CD8-positive, alpha-beta memory T cell (primary cell): ENCODE data around the gene CLNK. TPM values are rescaled to one million over a fixed set of nuclear protein-coding genes. Genes with fewer than 3 reads are reported as not detected.

ENCODE experiments used
- CTCF ChIA-PET: fragments of 350-600 bp; sonication (Branson Sonifier 250); formaldehyde crosslinking; loops from one replicate; lab custom pipeline; 2021; ENCODE audit warnings: antibody characterized with exemption; lab: Charles Lee
- POLR2A ChIA-PET: fragments of 350-600 bp; sonication (Branson Sonifier 250); formaldehyde crosslinking; loops from one replicate; lab custom pipeline; 2021; ENCODE audit warnings: antibody characterized with exemption; lab: Charles Lee
- DNase-seq, 5 donors: peaks; one replicate each; pipeline versions ENCODE4 v3.0.0 to v3.0.0-alpha.2; 2020 to 2022; ENCODE audit warnings: mixed read lengths in 1 of 5
- H3K27ac ChIP-seq: one replicate; pipeline ENCODE4 v1.7.0; 2013; ENCODE audit warnings: low read depth, mild to moderate bottlenecking, low read length, moderate library complexity
- H3K27me3 ChIP-seq: 2 replicates; pipeline ENCODE4 v1.7.0; 2013; ENCODE audit warnings: low read length, mild to moderate bottlenecking; ENCODE audit not compliant: insufficient read depth, poor library complexity, severe bottlenecking
- H3K36me3 ChIP-seq: 2 replicates; pipeline ENCODE4 v1.7.0; 2013; ENCODE audit warnings: mild to moderate bottlenecking, low read length, moderate library complexity; ENCODE audit not compliant: insufficient read depth
- H3K4me1 ChIP-seq: 2 replicates; pipeline ENCODE4 v1.7.0; 2013; ENCODE audit warnings: mild to moderate bottlenecking, low read length, moderate library complexity; ENCODE audit not compliant: insufficient read depth
- H3K4me3 ChIP-seq: 2 replicates; pipeline ENCODE4 v1.7.0; 2013; ENCODE audit warnings: mild to moderate bottlenecking, low read length
- H3K9me3 ChIP-seq: 2 replicates; pipeline ENCODE4 v1.7.0; 2013; ENCODE audit warnings: mild to moderate bottlenecking, low read length
- H3K27ac Mint-ChIP-seq, 8 donors: one replicate each; pipeline ENCODE4 v1.8.0; 2020 to 2021; ENCODE audit warnings: mixed read lengths in 8 of 8, mild to moderate bottlenecking in 6 of 8, inconsistent platforms in 3 of 8, moderate library complexity in 3 of 8
- H3K27me3 Mint-ChIP-seq, 2 donors: one replicate each; pipeline ENCODE4 v1.8.0; 2020 to 2021; ENCODE audit warnings: mixed read lengths in 2 of 2, mild to moderate bottlenecking in 1 of 2, moderate library complexity in 1 of 2
- H3K36me3 Mint-ChIP-seq, 3 donors: one replicate each; pipeline ENCODE4 v1.8.0; 2020 to 2021; ENCODE audit warnings: mixed read lengths in 3 of 3, inconsistent platforms in 1 of 3, mild to moderate bottlenecking in 1 of 3
- H3K4me1 Mint-ChIP-seq, 3 donors: one replicate each; pipeline ENCODE4 v1.8.0; 2020 to 2021; ENCODE audit warnings: mixed read lengths in 3 of 3, inconsistent platforms in 1 of 3, mild to moderate bottlenecking in 1 of 3
- H3K4me3 Mint-ChIP-seq, 7 donors: one replicate each; pipeline ENCODE4 v1.8.0; 2020 to 2021; ENCODE audit warnings: mixed read lengths in 7 of 7, mild to moderate bottlenecking in 6 of 7, moderate library complexity in 4 of 7, inconsistent platforms in 2 of 7
- H3K9me3 Mint-ChIP-seq, 5 donors: one replicate each; pipeline ENCODE4 v1.8.0; 2020 to 2022; ENCODE audit warnings: mixed read lengths in 5 of 5, mild to moderate bottlenecking in 3 of 5, moderate library complexity in 2 of 5, inconsistent platforms in 1 of 5
- polyA plus RNA-seq: library from polyadenylated mRNA; unstranded; fragments of 300-500 nt; fragmentation: Illumina TruSeq; gene quantifications from one replicate; pipeline ENCODE4 v1.2.3, GENCODE V29; 2021
- total RNA-seq, 2 experiments: library from RNA; stranded (reverse); gene quantifications; one replicate each; pipeline ENCODE4 v1.2.3, GENCODE V29; 2021

CLNK gene
- total and polyA plus RNA-seq, 3 experiments from 2014 or later: 0.11 to 0.31 TPM; not detected in 1

DNA sequence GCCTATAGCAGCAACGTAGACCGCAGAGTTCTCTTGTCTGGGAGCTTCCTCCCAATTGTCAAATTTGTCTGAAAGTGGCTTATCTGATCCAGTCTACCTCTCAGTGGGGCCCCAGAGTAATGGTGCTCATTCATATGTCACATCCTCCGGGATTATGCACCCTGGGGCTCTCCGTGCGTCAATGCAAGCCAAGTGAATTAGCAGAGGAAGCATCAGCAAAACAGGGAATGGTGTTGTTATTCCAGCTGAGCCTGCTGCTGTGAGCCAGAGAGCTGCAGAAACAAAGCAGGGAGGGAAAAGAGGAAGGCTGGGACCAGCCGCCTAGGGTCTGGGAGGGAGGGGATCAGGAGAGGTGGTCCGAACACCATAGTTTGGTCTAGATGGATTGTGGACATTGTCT, 95.2 kb downstream of the CLNK start:
- H3K9me3 Mint-ChIP-seq: no peaks in the 10 kb centered on the region
- H3K27ac Mint-ChIP-seq: peak overlapping the region in 1 of 8 donors; percentile 48
- no peaks in the 10 kb centered on the region for H3K27me3 ChIP-seq
- peaks cover 31 to 46% (median 39%) of the 10 kb centered on the region in 3 donors for H3K4me1 Mint-ChIP-seq
- DNase-seq: no peak
- no peak overlapping the region for H3K27ac ChIP-seq
- H3K4me3 Mint-ChIP-seq: peak overlapping the region in 3 of 7 donors; percentile 23 to 32 (median 28)
- H3K36me3 Mint-ChIP-seq: no peaks in the 10 kb centered on the region
- ChIA-PET CTCF (no interaction called here), POLR2A (no interaction called here)
- peaks cover 26% of the 10 kb centered on the region for H3K4me1 ChIP-seq
- no peaks in the 10 kb centered on the region for H3K9me3 ChIP-seq
- H3K4me3 ChIP-seq: no peak overlapping the region
- no peaks in the 10 kb centered on the region for H3K36me3 ChIP-seq
- peaks cover 0 to 3% of the 10 kb centered on the region in 2 donors for H3K27me3 Mint-ChIP-seq

DNA sequence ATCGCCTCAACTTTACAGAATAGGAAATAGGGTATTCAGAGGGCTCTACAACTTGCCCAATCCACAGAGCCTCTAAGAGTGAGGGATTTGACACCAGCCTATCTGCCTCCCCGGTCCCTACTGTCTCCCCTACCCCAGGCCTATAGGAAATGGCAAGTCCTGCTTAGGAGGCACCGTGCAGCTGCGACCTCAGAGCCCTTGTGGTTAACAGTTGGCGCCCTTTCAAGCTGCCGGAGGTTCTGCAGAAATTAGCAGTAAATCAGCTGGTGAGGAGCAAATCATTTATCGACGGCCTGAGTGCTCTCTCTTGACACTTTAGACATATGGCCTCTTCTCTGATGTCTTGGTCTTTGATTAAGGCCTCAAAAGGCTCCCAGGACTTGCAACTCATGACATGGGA, 96.9 kb downstream of the CLNK start:
- Histone ChIP-seq H3K9me3 (no peaks in the 10 kb centered on the region), H3K27ac (no peak overlapping the region), H3K4me3 (no peak overlapping the region), H3K4me1 (peaks cover 26% of the 10 kb centered on the region), H3K27me3 (no peaks in the 10 kb centered on the region), H3K36me3 (no peaks in the 10 kb centered on the region)
- H3K4me1 Mint-ChIP-seq: peaks cover 38 to 56% (median 49%) of the 10 kb centered on the region in 3 donors
- H3K4me3 Mint-ChIP-seq: peak overlapping the region in 4 of 7 donors; percentile 10 to 54 (median 34)
- ChIA-PET POLR2A (no interaction called here), CTCF (no interaction called here)
- H3K27me3 Mint-ChIP-seq: peaks cover 0 to 2% of the 10 kb centered on the region in 2 donors
- peak overlapping the region in 4 of 8 donors; percentile 6 to 79 (median 41) for H3K27ac Mint-ChIP-seq
- H3K9me3 Mint-ChIP-seq: no peaks in the 10 kb centered on the region
- H3K36me3 Mint-ChIP-seq: no peaks in the 10 kb centered on the region
- peak in 4 of 5 donors; percentile 3 to 59 (median 21) for DNase-seq

DNA sequence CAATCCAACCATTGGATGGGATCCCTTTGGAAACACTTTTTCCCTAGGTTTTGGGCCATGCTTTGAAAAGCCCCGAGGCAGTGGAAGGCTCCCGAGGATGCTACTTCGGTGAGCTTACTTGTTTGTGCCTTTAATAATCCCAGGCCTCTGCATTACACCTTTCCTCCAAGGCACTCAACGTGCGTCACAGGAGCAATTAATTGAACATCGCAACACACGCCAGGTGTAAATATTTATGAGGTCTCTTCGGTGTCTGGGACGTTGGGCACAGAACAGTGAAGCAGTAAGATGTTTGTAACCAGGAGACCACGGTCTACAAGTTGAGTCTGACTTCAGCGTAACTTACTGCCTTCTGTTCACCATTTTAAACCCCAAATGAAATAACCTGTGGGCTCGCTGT, 97.3 kb downstream of the CLNK start:
- Histone ChIP-seq H3K9me3 (no peaks in the 10 kb centered on the region), H3K36me3 (no peaks in the 10 kb centered on the region), H3K4me3 (no peak overlapping the region), H3K4me1 (peaks cover 26% of the 10 kb centered on the region), H3K27ac (no peak overlapping the region), H3K27me3 (no peaks in the 10 kb centered on the region)
- ChIA-PET CTCF (no interaction called here), POLR2A (no interaction called here)
- H3K27ac Mint-ChIP-seq: peak overlapping the region in 3 of 8 donors; percentile 29 to 53 (median 45)
- H3K4me3 Mint-ChIP-seq: peak overlapping the region in 2 of 7 donors; percentile 10 to 54
- no peaks in the 10 kb centered on the region for H3K9me3 Mint-ChIP-seq
- H3K4me1 Mint-ChIP-seq: peaks cover 38 to 56% (median 49%) of the 10 kb centered on the region in 3 donors
- H3K27me3 Mint-ChIP-seq: peaks cover 0 to 2% of the 10 kb centered on the region in 2 donors
- H3K36me3 Mint-ChIP-seq: no peaks in the 10 kb centered on the region
- DNase-seq: no peak

DNA sequence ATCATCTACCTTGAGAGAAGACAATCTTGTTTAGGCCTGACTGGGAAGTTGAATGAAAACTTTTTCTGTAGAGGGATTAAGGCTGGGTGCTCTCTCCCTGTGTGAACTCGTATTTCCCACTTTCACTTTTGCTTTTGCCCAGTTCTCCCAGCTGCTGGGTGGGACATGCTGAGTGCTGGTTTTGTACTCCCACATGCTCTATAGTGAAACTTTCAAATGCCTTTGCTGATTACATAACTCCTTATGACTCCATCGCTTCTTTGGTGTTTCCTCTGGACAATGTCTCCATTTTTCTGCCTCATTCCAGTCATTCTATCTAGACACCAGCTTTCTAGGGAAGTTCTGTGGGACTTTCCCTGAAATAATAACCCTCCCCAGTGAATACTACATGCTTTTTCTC, 100.5 kb downstream of the CLNK start:
- DNase-seq: no peak
- no peaks in the 10 kb centered on the region for H3K9me3 Mint-ChIP-seq
- H3K9me3 ChIP-seq: no peaks in the 10 kb centered on the region
- peaks cover 21 to 35% (median 29%) of the 10 kb centered on the region in 3 donors for H3K4me1 Mint-ChIP-seq
- H3K27me3 Mint-ChIP-seq: peaks cover 0 to 2% of the 10 kb centered on the region in 2 donors
- peaks cover 11% of the 10 kb centered on the region for H3K4me1 ChIP-seq
- H3K36me3 ChIP-seq: no peaks in the 10 kb centered on the region
- ChIA-PET CTCF (no interaction called here), POLR2A (no interaction called here)
- H3K36me3 Mint-ChIP-seq: no peaks in the 10 kb centered on the region
- H3K27ac Mint-ChIP-seq: peak overlapping the region in 5 of 8 donors; percentile 7 to 83 (median 28)
- H3K4me3 Mint-ChIP-seq: peak overlapping the region in 2 of 7 donors; percentile 36 to 41
- no peak overlapping the region for H3K4me3 ChIP-seq
- no peaks in the 10 kb centered on the region for H3K27me3 ChIP-seq
- H3K27ac ChIP-seq: no peak overlapping the region

DNA sequence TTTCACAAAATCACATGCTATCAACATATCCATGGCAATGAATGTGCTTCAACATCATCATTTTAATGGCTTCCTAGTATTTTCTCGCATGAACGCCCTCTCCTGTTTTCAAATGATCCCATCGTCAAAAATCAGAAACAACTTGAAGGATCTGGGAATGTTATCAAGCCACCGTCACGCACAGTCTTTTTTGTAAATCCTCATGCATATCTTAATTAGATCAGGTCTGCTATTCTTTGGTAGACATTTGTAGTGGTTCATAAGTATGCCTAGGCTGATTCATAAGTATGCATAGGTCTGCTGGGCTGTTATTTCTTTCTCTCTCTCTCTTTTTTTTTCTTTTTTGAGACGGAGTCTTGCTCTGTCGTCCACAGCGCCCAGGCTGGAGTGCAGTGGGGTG, 101.6 kb downstream of the CLNK start:
- no peaks in the 10 kb centered on the region for H3K36me3 ChIP-seq
- H3K4me1 ChIP-seq: peaks cover 5% of the 10 kb centered on the region
- ChIA-PET CTCF (no interaction called here), POLR2A (no interaction called here)
- Mint-ChIP-seq H3K27me3 (peaks cover 0 to 2% of the 10 kb centered on the region in 2 donors), H3K4me1 (peaks cover 17 to 25% (median 22%) of the 10 kb centered on the region in 3 donors), H3K9me3 (no peaks in the 10 kb centered on the region), H3K4me3 (no peak overlapping the region), H3K27ac (no peak overlapping the region), H3K36me3 (no peaks in the 10 kb centered on the region)
- no peaks in the 10 kb centered on the region for H3K9me3 ChIP-seq
- DNase-seq: no peak
- no peaks in the 10 kb centered on the region for H3K27me3 ChIP-seq
- no peak overlapping the region for H3K4me3 ChIP-seq
- H3K27ac ChIP-seq: no peak overlapping the region

DNA sequence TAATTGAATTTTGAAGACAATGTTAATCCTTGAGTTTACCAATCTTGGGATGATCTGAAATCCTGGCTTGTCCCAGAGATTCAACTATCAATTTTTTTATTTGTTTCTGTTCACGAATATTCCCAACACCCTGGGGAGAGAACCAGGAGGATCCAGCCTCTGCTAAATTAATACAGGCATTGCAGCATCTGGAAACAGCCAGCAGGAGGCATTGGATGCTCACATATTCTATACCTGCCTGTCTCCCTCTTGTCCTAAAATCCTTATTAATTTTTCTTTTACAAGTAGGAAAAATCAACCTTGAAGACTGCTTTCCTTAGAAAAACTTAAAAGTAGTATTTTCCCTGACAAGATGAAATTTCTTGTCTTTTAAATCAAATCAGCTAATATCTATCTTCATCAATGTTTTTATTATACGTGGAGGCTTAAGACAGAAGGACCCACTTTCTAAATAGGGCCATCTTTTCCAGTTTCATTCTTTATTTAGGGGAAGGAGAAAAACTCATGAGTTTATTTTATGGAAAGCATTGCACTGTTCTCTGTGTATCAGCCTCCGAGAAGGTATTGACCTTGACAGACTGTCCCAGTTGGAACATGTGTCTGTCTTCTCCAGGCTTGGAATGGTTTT, 102.4 kb downstream of the CLNK start:
- CTCF ChIA-PET: no interaction called here
- POLR2A ChIA-PET: no interaction called here

DNA sequence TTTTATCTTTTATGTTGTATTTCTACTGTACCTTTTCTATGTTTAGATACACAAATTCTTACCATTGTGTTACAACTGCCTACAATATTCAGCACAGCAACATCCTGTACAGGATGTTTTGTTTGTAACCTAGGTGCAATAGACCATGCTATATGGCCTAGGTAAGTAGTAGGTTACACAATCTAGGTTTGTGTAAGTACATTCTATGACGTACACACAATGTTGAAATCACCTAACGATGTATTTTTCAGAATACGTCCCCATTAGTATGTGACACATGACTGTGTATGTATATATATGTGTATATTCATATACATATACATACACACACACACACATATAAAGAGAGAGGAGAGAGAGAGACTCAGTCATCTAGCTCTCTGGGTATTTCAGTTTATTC, 103.5 kb downstream of the CLNK start:
- Mint-ChIP-seq H3K9me3 (no peaks in the 10 kb centered on the region), H3K4me3 (no peak overlapping the region), H3K36me3 (no peaks in the 10 kb centered on the region), H3K27ac (no peak overlapping the region), H3K27me3 (peaks cover 2% of the 10 kb centered on the region in 2 donors), H3K4me1 (peaks cover 10 to 22% (median 17%) of the 10 kb centered on the region in 3 donors)
- Histone ChIP-seq H3K9me3 (no peaks in the 10 kb centered on the region), H3K27me3 (no peaks in the 10 kb centered on the region), H3K4me3 (no peak overlapping the region), H3K36me3 (no peaks in the 10 kb centered on the region), H3K27ac (no peak overlapping the region), H3K4me1 (no peaks in the 10 kb centered on the region)
- ChIA-PET POLR2A (no interaction called here), CTCF (no interaction called here)
- no peak for DNase-seq

More for the DNA sequence above, 102.4 kb downstream of the CLNK start:
- Histone ChIP-seq H3K36me3 (no peaks in the 10 kb centered on the region), H3K9me3 (no peaks in the 10 kb centered on the region), H3K4me1 (no peaks in the 10 kb centered on the region), H3K27me3 (no peaks in the 10 kb centered on the region), H3K27ac (no peak overlapping the region), H3K4me3 (no peak overlapping the region)
- peaks cover 0 to 2% of the 10 kb centered on the region in 2 donors for H3K27me3 Mint-ChIP-seq
- H3K4me1 Mint-ChIP-seq: peaks cover 10 to 19% (median 15%) of the 10 kb centered on the region in 3 donors
- no peak overlapping the region for H3K27ac Mint-ChIP-seq
- H3K9me3 Mint-ChIP-seq: no peaks in the 10 kb centered on the region
- H3K36me3 Mint-ChIP-seq: no peaks in the 10 kb centered on the region
- H3K4me3 Mint-ChIP-seq: no peak overlapping the region
- DNase-seq: peak in 1 of 5 donors; percentile 17

DNA sequence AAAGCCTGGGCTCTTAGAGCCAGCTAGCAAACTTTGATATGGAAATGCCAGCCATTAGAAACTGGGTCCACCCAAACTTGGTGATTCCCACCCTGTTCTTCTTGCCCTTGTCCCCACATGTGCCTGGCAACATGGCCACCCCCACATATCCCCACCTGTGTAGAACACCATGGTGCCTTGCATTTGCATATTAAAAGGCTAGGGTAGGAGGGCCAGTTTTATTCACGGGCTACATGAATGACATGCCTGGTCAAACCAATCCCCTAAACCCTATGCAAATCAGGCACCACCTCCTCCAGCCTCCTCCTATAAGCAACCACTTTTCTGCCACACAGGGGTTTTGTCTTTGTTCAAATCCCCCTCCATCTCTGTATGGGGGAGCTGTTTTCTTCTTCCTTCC, 104.9 kb downstream of the CLNK start:
- H3K4me3 ChIP-seq: no peak overlapping the region
- Mint-ChIP-seq H3K4me3 (no peak overlapping the region), H3K27me3 (peaks cover 5 to 10% of the 10 kb centered on the region in 2 donors), H3K36me3 (no peaks in the 10 kb centered on the region), H3K9me3 (no peaks in the 10 kb centered on the region), H3K27ac (no peak overlapping the region), H3K4me1 (peaks cover 10 to 18% (median 16%) of the 10 kb centered on the region in 3 donors)
- no peaks in the 10 kb centered on the region for H3K4me1 ChIP-seq
- H3K36me3 ChIP-seq: no peaks in the 10 kb centered on the region
- DNase-seq: no peak
- ChIA-PET POLR2A (no interaction called here), CTCF (no interaction called here)
- no peaks in the 10 kb centered on the region for H3K27me3 ChIP-seq
- H3K27ac ChIP-seq: no peak overlapping the region
- H3K9me3 ChIP-seq: no peaks in the 10 kb centered on the region
